ENCODE measurements around the gene SLC30A2.

The SLC30A2 gene

GRCh38 chr1:25996966-25997827 lies 48.7 kb downstream of the SLC30A2 start:
- peak; percentile 64 for DNase-seq (ENCODE audit: low read depth)

GRCh38 chr1:25994402-25995150 lies 51.3 kb downstream of the SLC30A2 start:
- DNase-seq (ENCODE audit: low read depth) = no peak

DNA sequence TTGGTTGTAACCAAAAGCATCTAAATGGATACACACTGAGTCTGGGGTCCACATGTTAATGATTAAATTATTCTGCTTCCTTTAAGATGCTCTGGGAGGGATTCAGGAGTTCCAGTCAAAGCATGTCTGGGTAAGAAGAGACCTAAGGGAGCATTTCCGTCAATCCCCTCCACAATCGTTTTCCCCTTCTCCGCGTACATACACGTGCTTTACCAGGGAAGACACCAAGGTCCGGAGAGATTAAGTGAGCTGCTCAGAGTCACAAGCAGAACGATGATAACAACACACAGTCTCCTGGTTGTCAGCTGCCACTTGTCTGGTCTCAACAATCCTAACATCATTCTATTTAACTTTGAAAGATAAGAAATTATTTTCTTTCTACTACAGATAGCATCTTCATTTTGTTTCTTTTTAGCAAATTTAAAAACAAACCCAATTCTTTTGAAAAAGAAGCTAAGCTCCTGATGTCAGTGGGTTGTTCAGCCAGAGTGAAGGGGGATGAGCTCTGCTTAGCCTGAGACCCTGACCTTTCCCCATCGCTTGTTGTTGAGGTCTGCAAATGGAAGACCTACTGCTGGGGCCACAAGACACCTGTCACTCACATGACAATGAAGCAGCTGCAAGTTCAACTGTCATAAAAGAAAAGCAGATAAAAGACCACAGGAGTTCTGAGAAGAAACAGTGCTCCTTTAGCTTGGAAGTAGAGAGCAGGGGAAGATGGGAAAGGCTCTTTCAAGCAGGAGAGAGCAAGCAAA lies 52.5 kb downstream of the SLC30A2 start:
- no peak for DNase-seq (ENCODE audit: low read depth)

DNA sequence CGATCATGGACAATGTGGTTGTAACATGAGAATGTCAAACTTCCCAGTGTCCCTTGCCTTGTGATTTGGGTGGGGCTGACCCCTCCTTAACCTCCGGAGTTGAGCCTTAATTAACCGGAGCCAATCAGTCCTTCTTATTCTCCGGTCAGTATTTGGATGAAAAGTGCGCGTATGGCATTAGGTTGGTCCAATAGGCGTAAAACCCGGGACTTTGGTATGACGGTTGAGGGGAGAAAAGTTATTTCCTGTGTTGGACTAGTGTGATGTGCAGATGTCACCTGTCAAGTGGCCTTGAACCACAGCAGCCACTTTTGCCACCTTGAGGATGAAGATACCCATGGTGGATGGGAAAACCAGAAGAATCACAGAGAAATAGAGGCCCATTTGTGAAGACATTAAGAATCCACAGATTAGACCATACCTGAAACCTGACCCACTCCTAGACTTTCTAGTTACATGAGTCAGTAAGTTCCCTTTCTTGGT lies 53.2 kb downstream of the SLC30A2 start:
- DNase-seq (ENCODE audit: low read depth) = no peak

DNA sequence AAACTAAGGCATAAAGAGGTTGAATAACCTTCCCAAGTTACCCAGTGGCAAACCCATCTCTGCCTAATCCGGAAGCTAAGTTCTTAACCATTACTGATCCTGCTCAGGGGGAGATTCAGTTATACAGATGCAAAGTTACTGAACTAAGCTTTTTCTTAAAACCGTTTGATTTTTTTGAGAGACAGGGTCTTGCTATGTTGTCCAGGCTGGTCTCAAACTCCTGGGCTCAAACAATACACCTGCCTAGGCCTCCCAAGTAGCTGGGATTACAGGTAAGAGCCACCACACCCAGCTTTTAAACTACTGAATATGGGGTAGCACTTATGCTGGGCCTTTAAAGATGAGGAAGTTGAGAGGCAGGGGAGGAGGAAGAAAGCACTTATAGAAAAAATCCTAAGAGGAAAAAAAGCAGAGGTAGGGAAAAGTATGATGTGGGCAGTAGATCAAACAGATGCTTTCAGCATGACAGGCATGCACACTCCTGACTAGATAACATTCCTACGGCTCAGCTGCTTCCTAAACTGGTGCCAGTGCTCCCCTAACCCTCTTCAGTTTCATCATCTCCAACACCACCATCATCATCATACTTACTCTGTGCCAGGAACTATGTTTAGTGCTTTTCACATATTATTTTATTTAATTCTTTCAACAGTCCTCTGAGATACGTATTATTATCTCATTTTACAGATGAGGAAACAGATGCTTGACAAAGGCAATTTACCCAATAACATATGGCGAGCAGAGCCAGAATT lies 53.8 kb downstream of the SLC30A2 start:
- peak; percentile 33 for DNase-seq (ENCODE audit: low read depth)

DNA sequence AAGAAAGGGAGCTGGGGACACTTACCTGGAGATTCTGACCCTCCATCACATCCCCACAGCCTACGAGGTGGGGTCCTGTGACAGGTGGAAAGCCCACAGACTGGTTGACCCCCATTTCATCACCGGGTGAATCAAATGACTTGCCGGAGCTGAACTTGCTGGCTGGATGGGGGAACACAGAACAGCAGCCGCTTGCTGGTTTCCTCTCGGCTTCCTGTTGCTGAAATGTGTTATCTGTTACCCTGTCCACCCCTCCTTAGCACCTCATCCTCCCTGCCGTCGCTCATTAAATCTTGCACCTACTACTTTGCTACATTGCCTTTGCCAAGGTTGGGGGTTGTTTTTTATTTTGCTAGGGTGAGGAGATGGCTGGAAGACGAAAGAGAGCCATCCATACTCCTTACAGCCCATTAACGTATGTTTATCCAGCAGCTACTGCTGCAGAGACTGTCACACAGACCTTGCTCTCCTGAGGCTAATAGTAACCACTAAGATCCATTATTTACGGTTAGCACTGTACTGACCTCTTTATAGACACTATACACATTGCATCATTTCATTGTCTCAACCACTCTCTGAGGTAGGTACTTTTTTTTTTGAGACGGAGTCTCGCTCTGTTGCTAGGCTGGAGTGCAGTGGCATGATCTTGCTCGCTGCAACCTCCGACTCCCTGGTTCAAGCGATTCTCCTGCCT lies 55.1 kb downstream of the SLC30A2 start:
- DNase-seq (ENCODE audit: low read depth) = no peak

DNA sequence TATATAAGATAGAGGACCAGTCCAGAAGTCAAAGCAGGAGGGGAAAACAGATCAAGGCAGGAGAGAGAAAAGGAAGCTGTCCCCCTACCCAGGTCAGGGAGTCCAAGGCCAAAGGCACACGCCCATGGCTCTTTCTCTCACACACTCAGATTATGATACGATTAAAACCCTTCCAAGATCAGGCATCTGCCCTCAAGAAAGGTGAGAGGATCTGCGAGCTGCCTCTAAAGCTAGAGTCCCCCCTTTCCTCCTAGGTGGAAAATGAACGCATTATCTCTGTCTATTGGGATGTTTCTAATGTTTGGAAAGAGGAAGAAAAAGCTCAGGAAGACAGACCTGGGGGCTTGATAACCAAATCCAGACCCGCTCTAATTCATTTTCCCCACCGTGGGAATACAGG lies 55.7 kb downstream of the SLC30A2 start:
- no peak for DNase-seq (ENCODE audit: low read depth)

DNA sequence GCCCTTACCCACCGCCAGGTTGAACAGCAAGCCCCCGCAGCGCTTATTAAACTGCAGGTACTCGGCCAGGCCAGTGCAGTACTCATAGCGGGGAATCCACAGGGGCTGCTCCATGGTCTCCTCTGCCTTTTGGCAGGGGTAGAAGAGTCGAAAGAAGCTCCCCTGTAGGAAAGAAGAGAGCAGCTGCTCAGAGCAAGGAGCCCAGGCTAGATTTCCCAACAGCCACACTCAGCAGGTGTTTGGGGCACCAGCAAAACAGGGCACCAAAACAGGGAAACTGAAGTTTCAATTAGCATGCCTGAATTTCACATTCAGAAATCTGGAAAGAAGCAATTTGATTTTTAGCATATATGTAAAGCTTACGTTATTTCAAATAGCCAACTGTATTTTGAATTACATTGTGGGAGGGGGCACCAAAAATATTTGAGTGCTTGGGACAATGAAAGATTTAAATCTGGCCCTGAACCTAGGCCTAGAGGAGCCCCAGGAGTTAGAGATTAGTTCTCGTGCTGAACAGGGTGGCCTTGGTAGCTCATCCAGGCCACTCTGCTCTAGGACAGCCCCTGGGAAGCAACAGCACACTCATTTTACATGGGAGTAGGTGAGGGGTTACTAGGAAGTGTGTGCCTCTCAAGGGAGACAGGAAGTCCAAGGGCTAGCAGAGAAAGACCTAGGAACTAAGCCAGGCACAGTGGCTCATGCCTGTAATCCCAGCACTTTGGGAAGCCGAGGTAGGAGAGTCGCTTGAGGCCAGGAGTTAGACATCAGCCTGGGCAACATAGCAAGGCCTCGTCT lies 56.3 kb downstream of the SLC30A2 start:
- no peak for DNase-seq (ENCODE audit: low read depth)

DNA sequence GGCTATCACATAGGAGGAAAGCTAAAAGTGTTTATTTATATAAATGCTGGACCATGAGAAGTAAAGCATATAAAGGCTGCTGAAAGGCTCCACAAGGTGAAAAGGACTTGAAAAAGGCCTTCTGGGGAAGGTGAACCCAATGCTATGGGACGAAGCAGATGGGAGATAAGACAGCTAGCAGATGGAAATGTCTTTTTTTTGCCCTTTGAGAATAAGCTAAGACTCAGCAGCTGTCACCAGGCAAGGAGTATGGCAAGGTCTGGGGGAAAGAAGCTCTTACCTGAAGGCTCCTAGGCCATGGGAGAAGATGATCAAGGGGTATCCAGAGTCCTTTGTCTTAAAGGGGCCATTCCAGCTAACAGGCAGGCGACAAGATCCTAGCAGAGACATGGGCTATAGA lies 58.0 kb downstream of the SLC30A2 start:
- no peak for DNase-seq (ENCODE audit: low read depth)
